DMS79 treated with DMSO at 0.1 percent for 48 hours (cell line): ENCODE data around the gene LARP4B.

ENCODE experiments used
- DNase-seq: peaks from one replicate; lab custom pipeline; 2025; lab: John Stamatoyannopoulos, UW

LARP4B gene

DNA sequence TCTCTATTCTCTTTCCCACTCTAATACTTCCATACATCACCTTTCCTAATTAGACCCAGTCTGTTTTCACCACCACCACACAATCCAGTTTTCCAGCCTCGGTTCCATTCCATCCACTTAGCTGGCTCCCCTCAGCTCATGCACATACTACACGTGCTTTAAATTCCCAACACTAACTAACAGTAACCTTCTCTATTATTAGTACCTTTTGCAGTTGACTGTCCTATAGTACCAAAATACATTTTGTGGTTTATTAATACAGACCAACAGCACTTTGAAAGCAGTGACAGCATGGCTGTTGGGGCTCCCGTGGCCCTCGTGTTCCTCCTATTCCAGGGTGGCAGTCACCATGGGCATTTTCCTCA, 64.9 kb downstream of the LARP4B start:
- DNase-seq = no peak

GRCh38 chr10:865924-866576, 65.5 kb downstream of the LARP4B start:
- no peak for DNase-seq

DNA sequence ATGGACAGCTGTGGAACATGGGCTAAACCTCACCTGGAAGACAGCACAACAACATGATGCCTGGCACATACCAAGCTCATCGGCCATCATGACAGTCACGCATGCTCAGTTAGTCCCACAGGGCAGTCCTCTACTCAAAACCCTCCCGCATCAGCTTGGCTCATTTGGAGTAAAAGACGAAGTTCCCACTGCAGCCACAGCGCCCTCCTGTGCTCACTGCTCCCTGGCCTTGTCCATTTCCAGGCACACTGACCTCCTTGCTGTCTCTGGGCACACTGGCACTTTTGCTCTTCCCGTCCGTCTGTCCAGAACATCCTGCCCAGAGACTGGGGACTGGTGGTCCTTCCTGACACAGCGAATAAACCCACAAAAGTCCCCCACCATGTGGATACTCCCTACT, 66.2 kb downstream of the LARP4B start:
- no peak for DNase-seq

DNA sequence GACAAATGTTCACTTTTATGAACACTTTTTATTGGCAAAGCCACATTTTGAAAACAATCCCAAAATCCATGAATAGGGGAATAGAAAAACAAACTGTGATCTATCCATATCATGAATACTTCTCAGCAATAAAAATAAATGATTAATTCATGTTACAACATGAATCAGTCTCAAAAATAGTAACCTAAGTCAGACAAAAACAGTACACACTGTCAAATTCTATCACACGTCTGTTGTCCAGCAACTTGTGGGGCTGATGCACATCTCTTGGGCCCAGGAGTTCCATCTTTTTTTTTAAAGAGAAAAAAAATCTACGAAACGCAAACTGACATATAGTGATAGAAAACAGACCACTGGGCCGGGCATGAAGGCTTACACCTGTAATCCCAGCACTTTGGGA, 71.0 kb downstream of the LARP4B start:
- DNase-seq = no peak

DNA sequence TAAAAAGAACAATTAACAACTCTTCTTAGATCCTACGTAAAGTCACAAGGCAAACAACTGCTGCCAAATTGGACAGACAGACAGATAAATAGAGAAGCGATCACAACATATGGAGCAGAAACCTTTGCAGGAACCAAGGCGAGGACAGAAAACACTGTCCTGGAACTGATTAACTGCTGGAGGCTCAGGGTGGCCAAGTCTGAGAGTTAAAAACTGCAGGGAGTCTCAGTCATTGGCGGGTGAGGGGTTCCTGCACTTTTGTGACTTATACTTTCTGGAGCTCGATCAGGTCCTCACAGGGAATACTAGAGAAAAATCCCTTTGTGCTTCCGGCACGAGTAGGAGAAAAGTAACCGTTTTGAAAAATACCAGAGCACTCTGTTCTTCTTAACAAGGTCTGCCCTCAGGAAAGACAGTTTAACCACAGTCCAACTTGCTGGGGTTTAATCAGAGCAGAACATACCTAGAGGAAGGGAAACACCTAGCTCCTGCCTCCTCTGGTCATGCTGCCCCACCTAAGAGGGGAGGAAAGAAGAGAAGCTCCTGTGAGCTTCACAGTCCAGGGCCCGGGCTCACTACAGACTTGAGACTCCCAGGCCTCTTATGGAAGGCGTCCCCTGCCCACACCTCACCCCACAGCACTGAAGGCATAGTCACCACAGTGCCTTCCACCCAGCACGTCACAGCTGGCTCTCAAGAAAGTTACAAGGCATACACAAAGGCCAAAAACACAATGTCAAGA, 74.9 kb downstream of the LARP4B start:
- DNase-seq = no peak

GRCh38 chr10:855671-856070, 75.8 kb downstream of the LARP4B start:
- no peak for DNase-seq

DNA sequence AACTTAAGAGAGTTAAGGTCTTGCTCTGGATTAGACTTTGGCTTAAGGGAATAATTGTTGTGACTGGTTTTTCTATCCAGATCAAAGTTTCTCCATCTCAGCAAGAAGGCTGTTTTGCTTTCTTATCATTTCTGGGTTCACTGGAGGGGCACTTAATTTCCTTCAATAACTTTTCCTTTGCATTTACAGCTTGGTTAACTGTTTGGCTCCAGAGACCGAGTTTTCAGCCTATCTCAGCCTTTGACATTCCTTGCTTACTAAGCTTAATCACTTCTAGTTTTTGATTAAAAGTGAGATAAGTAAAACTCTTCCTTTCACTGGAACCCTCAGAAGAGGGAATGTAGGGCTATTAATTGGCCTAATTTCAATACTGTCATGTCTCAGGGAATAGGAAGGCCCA, 76.4 kb downstream of the LARP4B start:
- no peak for DNase-seq

DNA sequence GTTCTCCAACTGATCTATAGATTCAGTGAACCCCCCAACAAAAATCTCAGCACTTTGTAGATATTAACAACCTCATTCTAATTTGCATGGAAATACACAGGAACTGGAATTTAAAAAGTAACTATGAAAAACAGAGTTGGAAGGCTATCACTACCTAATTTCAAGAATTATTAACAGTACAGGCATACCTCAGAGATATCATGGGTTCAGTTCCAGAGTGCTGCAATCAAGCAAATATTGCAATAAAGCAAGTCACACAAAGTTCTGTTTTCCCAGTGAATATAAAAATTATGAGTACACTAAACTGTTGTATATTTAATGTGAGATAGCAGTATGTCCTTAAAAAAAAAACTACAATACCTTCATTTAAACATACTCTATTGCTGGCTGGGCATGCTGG, 78.5 kb downstream of the LARP4B start:
- DNase-seq = no peak

GRCh38 chr10:852386-852785, 79.1 kb downstream of the LARP4B start:
- no peak for DNase-seq

DNA sequence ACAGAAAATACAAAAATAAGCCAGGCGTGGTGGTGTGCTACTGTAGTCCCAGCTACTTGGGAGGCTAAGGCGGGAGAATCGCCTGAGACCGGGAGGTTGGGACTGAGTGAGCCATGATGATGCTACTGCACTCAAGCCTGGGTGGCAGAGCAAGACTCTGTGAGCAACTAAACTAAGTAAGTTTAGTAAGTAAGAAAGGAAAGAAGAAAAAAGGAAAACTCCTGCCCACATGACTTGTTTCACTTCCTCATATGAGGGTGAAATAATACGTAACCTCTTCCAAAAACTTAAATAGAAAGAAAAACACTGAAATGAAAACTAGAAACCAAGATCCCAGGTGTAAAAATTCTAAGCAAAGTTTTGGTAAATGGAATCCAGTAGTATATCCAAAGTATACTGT, 79.6 kb downstream of the LARP4B start:
- DNase-seq = no peak

- no peak for DNase-seq
Measured at GRCh38 chr10:850093-850492, 81.4 kb downstream of the LARP4B start.

DNA sequence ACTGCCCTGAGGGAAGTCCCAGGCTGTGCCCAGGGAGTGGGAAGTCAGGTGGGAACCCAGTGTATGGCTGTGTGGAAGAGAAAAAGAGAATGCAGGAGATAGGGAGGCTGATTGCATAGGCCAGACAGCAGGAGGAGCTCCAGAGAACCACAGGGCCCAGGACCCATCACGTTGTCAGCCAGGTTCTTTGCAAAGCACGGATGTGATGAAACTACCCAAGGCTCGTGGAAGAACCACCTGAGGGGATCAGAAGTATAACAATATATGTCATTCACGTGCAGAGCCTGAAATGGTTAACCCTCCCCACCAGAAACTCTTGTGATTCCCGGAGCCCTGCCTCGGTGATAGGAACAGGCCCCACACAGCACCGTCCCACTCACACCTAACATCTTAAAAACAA, 83.6 kb downstream of the LARP4B start:
- no peak for DNase-seq

DNA sequence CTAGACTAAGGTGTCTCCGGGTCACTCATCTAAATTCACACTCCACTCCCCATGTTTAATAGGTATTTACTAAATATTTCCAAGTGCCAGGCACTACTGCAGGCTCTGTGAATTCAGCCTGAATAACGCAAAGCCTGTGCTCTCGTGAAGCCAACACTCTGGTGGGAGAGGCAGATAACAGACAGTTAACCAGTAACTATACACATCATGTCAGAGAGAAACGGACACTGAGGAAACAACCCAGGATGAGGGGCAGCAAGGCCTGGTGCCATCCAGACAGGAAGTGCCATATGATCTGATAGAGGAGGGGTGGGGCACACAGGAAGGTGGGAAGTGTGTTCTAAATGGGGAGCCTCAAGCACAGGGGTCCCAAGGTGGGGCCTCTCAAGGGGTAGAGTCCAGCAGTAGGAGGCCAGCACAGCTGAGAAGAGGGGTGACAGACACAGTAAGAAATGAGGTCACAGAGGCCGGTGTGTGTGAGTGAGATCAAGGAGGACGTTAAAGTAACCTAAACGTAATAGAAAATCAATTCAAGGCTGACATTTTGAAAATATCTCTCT, 85.3 kb downstream of the LARP4B start:
- DNase-seq = no peak

DNA sequence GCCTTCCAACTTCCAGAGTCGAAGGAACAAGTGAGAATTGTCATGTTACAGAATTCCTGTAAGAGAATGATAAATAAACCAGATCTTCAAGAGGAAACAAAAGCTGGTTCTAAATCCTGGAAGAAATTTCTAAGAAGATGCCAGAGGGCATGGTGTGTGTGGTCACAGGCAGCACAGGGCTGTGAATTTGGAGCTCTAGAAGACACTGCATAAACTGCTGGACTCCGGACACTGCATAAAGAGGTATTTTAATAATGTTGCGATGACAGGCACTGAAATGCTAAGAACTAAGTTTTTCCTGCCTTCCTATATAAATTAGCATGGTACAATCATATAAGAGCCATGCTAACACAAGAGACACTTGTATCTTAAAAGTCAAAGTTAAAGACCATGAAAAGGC, 86.0 kb downstream of the LARP4B start:
- no peak for DNase-seq

DNA sequence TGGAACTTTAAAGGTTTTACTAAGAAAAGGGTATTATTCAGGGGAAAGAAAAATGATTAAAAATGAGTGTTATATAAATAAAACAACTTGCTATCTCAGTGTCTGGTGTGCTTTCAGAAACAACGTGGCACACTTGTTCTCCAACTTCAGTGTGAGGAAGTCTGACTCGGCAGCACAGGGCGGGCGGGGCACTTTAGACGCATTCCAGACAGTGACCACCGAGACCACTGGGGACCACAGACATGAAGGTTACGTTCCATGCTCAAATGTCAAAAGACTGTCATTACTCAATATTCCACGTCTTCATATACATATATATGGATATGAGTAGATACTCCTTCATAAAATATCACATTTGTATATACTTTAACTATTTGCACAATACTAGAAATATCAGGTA, 87.0 kb downstream of the LARP4B start:
- DNase-seq = no peak

DNA sequence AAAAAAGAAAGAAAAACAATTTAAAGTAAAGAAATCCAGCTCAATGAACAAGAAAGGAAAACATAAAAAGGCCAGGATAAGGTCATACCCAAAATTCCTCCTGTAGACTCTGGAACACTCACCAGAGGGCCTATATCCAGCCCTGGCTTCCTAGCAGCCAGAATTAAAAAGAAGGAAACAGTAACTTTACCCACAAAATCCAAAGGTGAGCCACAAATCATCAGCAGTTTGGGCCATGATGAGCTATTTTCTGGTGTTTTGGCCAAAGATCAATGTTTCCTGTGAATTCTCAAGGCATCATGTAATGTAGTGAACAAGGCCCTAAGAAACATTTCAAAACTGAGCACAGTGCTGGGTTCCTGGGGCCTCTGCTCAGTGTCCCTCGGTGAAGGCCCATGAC, 87.8 kb downstream of the LARP4B start:
- DNase-seq = no peak

- DNase-seq = no peak
Measured at GRCh38 chr10:842795-843194, 88.7 kb downstream of the LARP4B start.

- DNase-seq = no peak
Measured at GRCh38 chr10:841535-841934, 90.0 kb downstream of the LARP4B start.

GRCh38 chr10:839550-840205, 91.8 kb downstream of the LARP4B start:
- no peak for DNase-seq

GRCh38 chr10:836782-837181, 94.7 kb downstream of the LARP4B start:
- no peak for DNase-seq

GRCh38 chr10:834493-834892, 97.0 kb downstream of the LARP4B start:
- no peak for DNase-seq

DNA sequence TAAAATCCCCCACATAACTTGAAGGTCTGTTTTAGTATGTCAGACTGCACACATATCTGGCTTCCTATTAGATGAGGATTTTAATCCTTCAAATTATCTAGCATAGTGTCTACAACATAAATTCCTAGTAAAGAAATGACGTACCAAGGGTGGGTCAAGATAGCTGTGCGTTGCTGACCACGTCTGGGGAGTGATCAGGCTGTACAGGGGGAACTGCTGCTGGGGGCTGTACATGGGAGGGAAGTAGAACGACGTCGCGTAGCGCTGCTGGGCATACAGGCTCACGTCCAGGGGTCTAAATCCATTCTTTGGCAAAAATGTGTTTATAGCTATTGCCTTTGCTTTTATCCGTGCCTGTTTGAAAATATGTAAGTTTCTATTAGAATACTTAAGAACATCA, 102.3 kb downstream of the LARP4B start:
- no peak for DNase-seq

DNA sequence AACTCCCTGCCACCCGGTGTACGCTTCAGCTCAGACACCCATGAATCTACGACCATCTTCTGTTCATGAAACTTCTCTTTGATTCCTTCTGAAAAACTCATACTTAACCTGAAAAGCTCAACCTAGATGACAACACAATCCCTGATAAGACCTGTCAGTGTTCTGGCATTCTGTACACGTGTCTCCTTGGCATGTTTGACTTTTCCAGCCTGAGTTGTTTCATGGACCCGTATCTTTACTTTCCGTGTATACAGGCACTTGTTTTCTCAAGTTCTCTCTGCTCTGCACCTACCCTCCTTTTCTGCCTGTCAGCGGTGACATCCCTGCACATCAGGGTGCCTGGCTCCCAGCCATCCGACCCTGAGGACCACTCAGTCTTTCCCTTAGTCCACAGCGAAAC, 103.3 kb downstream of the LARP4B start:
- no peak for DNase-seq
